ENCODE data around the gene PDAP1. TPM values are rescaled to one million over a fixed set of nuclear protein-coding genes. Genes with fewer than 3 reads are reported as not detected.

Gene PDAP1
- polyA plus RNA-seq, 1 of the 3 experiments (the other 2 are of a cell fraction), result 389 TPM

DNA sequence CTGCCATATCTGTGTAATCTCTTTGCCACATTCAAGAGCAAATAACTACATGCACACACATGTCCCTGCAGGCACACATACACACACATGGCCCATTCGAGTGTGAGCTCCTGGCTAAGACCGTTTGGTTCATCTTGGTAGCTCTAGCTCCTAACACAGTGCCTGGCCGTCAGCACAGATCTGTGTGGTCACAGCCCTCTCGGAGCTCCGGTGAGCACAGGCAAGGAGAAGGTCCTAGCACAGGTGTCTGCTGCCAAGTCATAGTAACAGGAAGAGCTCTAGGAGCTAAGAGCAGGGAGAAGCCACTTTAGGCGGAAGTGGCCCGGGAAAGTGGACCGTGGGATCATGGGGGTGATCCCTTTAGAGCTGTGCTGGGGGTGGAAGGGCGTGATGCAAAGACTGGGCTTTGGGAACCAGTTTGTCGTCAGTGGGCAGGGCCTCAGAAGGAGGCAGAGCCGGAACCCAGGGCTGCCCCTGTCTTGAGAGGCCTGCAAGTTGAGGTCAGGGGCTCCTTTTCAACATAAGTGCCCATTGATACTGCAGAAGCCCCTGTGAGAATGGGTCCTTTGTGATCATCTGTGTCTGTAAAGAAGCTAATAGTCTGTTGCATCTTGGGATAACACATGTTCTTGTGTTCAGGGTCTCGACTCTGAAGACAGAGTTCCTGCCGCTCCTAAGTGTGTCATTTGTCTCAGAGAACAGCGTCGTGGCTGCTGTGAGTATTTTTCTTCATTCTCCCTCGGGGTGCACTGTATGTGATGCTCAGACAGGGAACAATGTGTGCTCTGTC is 50.5 kb downstream of the PDAP1 start:
- H3K27me3 ChIP-seq (ENCODE audit: insufficient read depth), result no peaks in the 10 kb centered on the region
- no peaks in the 10 kb centered on the region; a peak in 1 of 4 replicates for H3K4me1 ChIP-seq (ENCODE audit: control insufficient read depth in 1 of 2, insufficient read depth in 2 of 2, low read depth in 1 of 2, low read length in 1 of 2)
- no peak for TF ChIP-seq FOXM1 (IDR thresholded peaks at IDR 0.05; ENCODE audit: low read depth)
- TF ChIP-seq, protein P1, sequence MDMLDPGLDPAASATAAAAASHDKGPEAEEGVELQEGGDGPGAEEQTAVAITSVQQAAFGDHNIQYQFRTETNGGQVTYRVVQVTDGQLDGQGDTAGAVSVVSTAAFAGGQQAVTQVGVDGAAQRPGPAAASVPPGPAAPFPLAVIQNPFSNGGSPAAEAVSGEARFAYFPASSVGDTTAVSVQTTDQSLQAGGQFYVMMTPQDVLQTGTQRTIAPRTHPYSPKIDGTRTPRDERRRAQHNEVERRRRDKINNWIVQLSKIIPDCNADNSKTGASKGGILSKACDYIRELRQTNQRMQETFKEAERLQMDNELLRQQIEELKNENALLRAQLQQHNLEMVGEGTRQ (IDR thresholded peaks at IDR 0.05; ENCODE audit: borderline replicate concordance, low read depth, low read length), result no peak
- no peak for TF ChIP-seq RCOR1 (IDR thresholded peaks at IDR 0.05; ENCODE audit: low read length)
- TF ChIP-seq RFX5 (IDR thresholded peaks at IDR 0.05; ENCODE audit: low read length), result no peak
- H4K20me1 ChIP-seq (ENCODE audit: insufficient read depth), result peaks cover 5% of the 10 kb centered on the region
- no peaks in the 10 kb centered on the region for H3K9me3 ChIP-seq
- H3K9me2 ChIP-seq, result no peaks in the 10 kb centered on the region
- peaks cover 46 to 73% of the 10 kb centered on the region in 2 experiments for H3K36me3 ChIP-seq (replicated peaks in 1 of 2; ENCODE audit: control insufficient read depth in 1 of 2, insufficient read depth in 2 of 2, low read length in 1 of 2)
- H3K79me2 ChIP-seq (ENCODE audit: insufficient read depth), result no peaks in the 10 kb centered on the region
- H3F3A ChIP-seq (replicated peaks; ENCODE audit: insufficient read depth), result peaks cover 19% of the 10 kb centered on the region
- 92% methylated on average over 16 of the region's 16 CpGs for WGBS (ENCODE audit: low lambda C conversion rate)
- ChIA-PET CTCF (interaction anchor here (1.0 to 2.3 kb wide), 3 partner anchors 7 to 23 kb away, joined by 3 to 8 read pairs (median 3); no protein-coding TSS in a partner anchor), POLR2A (interaction anchor here (0.6 kb wide), 1 partner anchor 127 kb away, joined by 5 read pairs; no protein-coding TSS in a partner anchor)
- H2AFZ ChIP-seq (ENCODE audit: low read depth), result no peak overlapping the region
- no peak overlapping the region for H3K4me3 ChIP-seq (ENCODE audit: low read depth in 2 of 2, low read length in 1 of 2)
- no peak overlapping the region for H3K27ac ChIP-seq (ENCODE audit: low read depth in 2 of 2, low read length in 1 of 2)
- H3K9ac ChIP-seq, result no peak overlapping the region
- DNase-seq, result no peak
- H3K4me2 ChIP-seq, result no peak overlapping the region

DNA sequence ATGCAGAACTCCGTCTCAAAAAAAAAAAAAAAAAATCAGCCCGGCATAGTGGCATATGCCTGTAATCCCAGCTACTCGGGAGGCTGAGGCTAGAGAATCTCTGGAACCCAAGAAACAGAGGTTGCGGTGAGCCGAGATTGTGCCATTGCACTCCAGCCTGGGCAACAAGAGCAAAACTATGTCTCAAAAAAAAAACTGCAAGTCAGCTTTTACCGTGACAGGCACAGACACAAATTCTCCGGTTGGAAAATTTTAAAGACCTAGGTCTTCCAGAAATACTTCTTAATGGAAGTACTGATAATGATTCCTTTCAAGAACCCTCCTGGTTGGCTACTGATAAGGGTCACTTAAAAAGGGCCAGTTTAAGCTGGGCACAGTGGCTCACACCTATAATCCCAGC is 53.3 kb downstream of the PDAP1 start:
- Histone ChIP-seq H3K4me3 (ENCODE audit: low read depth in 2 of 2, low read length in 1 of 2) (no peak overlapping the region), H3K4me2 (no peak overlapping the region), H3K27ac (ENCODE audit: low read depth in 2 of 2, low read length in 1 of 2) (no peak overlapping the region), H3K9me3 (no peaks in the 10 kb centered on the region), H3K4me1 (ENCODE audit: control insufficient read depth in 1 of 2, insufficient read depth in 2 of 2, low read depth in 1 of 2, low read length in 1 of 2) (no peaks in the 10 kb centered on the region), H4K20me1 (ENCODE audit: insufficient read depth) (no peaks in the 10 kb centered on the region), H3K9me2 (no peaks in the 10 kb centered on the region), H2AFZ (ENCODE audit: low read depth) (no peak overlapping the region), H3K36me3 (replicated peaks in 1 of 2; ENCODE audit: control insufficient read depth in 1 of 2, insufficient read depth in 2 of 2, low read length in 1 of 2) (peaks cover 50 to 65% of the 10 kb centered on the region in 2 experiments), H3K79me2 (ENCODE audit: insufficient read depth) (peaks cover 3% of the 10 kb centered on the region; the same call in 1 of the 2 replicates), H3K9ac (no peak overlapping the region), H3K27me3 (ENCODE audit: insufficient read depth) (no peaks in the 10 kb centered on the region), H3F3A (replicated peaks; ENCODE audit: insufficient read depth) (no peaks in the 10 kb centered on the region)
- no peak for DNase-seq
- TF ChIP-seq MXI1 (IDR thresholded peaks at IDR 0.05; ENCODE audit: low read depth, low read length), result no peak
- TF ChIP-seq, protein P2, sequence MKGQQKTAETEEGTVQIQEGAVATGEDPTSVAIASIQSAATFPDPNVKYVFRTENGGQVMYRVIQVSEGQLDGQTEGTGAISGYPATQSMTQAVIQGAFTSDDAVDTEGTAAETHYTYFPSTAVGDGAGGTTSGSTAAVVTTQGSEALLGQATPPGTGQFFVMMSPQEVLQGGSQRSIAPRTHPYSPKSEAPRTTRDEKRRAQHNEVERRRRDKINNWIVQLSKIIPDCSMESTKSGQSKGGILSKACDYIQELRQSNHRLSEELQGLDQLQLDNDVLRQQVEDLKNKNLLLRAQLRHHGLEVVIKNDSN (IDR thresholded peaks at IDR 0.05; ENCODE audit: borderline replicate concordance, low read depth), result no peak
- TF ChIP-seq FOXM1 (IDR thresholded peaks at IDR 0.05; ENCODE audit: low read depth), result no peak
- TF ChIP-seq, protein P3, sequence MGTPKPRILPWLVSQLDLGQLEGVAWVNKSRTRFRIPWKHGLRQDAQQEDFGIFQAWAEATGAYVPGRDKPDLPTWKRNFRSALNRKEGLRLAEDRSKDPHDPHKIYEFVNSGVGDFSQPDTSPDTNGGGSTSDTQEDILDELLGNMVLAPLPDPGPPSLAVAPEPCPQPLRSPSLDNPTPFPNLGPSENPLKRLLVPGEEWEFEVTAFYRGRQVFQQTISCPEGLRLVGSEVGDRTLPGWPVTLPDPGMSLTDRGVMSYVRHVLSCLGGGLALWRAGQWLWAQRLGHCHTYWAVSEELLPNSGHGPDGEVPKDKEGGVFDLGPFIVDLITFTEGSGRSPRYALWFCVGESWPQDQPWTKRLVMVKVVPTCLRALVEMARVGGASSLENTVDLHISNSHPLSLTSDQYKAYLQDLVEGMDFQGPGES (IDR thresholded peaks at IDR 0.05; ENCODE audit: low read depth, low read length), result no peak
- no peak for TF ChIP-seq FOXJ3 (CRISPR knock-in tag; IDR thresholded peaks at IDR 0.05)
- TF ChIP-seq NFIC (IDR thresholded peaks at IDR 0.05; ENCODE audit: borderline replicate concordance), result no peak
- TF ChIP-seq NRF1 (IDR thresholded peaks at IDR 0.05; ENCODE audit: low read depth, low read length), result no peak
- TF ChIP-seq SMC3 (IDR thresholded peaks at IDR 0.05; ENCODE audit: low read depth, low read length), result no peak
- no peak for TF ChIP-seq RXRA (IDR thresholded peaks at IDR 0.05; ENCODE audit: borderline replicate concordance, low read depth)
- TF ChIP-seq MEF2A (IDR thresholded peaks at IDR 0.05; ENCODE audit: borderline replicate concordance, low read depth), result no peak
- TF ChIP-seq, protein P4, sequence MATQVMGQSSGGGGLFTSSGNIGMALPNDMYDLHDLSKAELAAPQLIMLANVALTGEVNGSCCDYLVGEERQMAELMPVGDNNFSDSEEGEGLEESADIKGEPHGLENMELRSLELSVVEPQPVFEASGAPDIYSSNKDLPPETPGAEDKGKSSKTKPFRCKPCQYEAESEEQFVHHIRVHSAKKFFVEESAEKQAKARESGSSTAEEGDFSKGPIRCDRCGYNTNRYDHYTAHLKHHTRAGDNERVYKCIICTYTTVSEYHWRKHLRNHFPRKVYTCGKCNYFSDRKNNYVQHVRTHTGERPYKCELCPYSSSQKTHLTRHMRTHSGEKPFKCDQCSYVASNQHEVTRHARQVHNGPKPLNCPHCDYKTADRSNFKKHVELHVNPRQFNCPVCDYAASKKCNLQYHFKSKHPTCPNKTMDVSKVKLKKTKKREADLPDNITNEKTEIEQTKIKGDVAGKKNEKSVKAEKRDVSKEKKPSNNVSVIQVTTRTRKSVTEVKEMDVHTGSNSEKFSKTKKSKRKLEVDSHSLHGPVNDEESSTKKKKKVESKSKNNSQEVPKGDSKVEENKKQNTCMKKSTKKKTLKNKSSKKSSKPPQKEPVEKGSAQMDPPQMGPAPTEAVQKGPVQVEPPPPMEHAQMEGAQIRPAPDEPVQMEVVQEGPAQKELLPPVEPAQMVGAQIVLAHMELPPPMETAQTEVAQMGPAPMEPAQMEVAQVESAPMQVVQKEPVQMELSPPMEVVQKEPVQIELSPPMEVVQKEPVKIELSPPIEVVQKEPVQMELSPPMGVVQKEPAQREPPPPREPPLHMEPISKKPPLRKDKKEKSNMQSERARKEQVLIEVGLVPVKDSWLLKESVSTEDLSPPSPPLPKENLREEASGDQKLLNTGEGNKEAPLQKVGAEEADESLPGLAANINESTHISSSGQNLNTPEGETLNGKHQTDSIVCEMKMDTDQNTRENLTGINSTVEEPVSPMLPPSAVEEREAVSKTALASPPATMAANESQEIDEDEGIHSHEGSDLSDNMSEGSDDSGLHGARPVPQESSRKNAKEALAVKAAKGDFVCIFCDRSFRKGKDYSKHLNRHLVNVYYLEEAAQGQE (IDR thresholded peaks at IDR 0.05; ENCODE audit: low read depth, low read length), result no peak
- ChIA-PET POLR2A (interaction anchor here (0.6 kb wide), 2 partner anchors 29 to 98 kb away, joined by 3 to 5 read pairs; no protein-coding TSS in a partner anchor), CTCF (interaction anchor here (0.7 kb wide), 1 partner anchor 1333 kb away, joined by 3 read pairs; no protein-coding TSS in a partner anchor)
- WGBS (ENCODE audit: low lambda C conversion rate), result 94% methylated on average over 7 of the region's 7 CpGs

Measured in SK-N-SH (cell line).